ENCODE results near the gene SOX1.

Gene SOX1

GRCh38 chr13:112059457-112060281 lies 7.3 kb upstream of the SOX1 start:
- DNase-seq (ENCODE audit: low spot score), result no peak

- no peak for DNase-seq (ENCODE audit: low spot score)
Observed at GRCh38 chr13:112060282-112060830, 6.6 kb upstream of the SOX1 start.

GRCh38 chr13:112060899-112061366 lies 6.0 kb upstream of the SOX1 start:
- no peak for DNase-seq (ENCODE audit: low spot score)

GRCh38 chr13:112061367-112062061 lies 5.4 kb upstream of the SOX1 start:
- DNase-seq (ENCODE audit: low spot score), result no peak

- DNase-seq (ENCODE audit: low spot score), result no peak
Observed at GRCh38 chr13:112062072-112062567, 4.8 kb upstream of the SOX1 start.

- no peak for DNase-seq (ENCODE audit: low spot score)
Observed at GRCh38 chr13:112062571-112063570, 4.1 kb upstream of the SOX1 start.

GRCh38 chr13:112063807-112064206 lies 3.1 kb upstream of the SOX1 start:
- no peak for DNase-seq (ENCODE audit: low spot score)

- DNase-seq (ENCODE audit: low spot score), result no peak
Observed at GRCh38 chr13:112064222-112064621, 2.7 kb upstream of the SOX1 start.

- no peak for DNase-seq (ENCODE audit: low spot score)
Observed at GRCh38 chr13:112065521-112065866, 1.5 kb upstream of the SOX1 start.

GRCh38 chr13:112065867-112066623 lies 904 bp upstream of the SOX1 start:
- DNase-seq (ENCODE audit: low spot score), result no peak

GRCh38 chr13:112066624-112067004 lies 335 bp upstream of the SOX1 start:
- DNase-seq (ENCODE audit: low spot score), result no peak

- DNase-seq (ENCODE audit: low spot score), result no peak
Observed at GRCh38 chr13:112067871-112068539, 1.1 kb downstream of the SOX1 start.

GRCh38 chr13:112068540-112069060 lies 1.7 kb downstream of the SOX1 start:
- no peak for DNase-seq (ENCODE audit: low spot score)

GRCh38 chr13:112069061-112069844 lies 2.3 kb downstream of the SOX1 start:
- DNase-seq (ENCODE audit: low spot score), result no peak

GRCh38 chr13:112069845-112070251 lies 2.9 kb downstream of the SOX1 start:
- DNase-seq (ENCODE audit: low spot score), result no peak

GRCh38 chr13:112071102-112071722 lies 4.3 kb downstream of the SOX1 start:
- no peak for DNase-seq (ENCODE audit: low spot score)

GRCh38 chr13:112071723-112072533 lies 5.0 kb downstream of the SOX1 start:
- DNase-seq (ENCODE audit: low spot score), result no peak
